ENCODE measurements around the gene ARHGAP15. TPM values are rescaled to one million over a fixed set of nuclear protein-coding genes. Genes with fewer than 3 reads are reported as not detected.

Gene ARHGAP15
- total RNA-seq, 1 donor from 2014 or later: not detected

GRCh38 chr2:143255086-143255485, 125.9 kb downstream of the ARHGAP15 start:
- H3K4me3 ChIP-seq (ENCODE audit: low read depth, low read length): no peak overlapping the region
- DNase-seq (ENCODE audit: low read depth): no peak
- TF ChIP-seq CTCF (conservative IDR thresholded peaks at IDR 0.05; ENCODE audit: low read depth, low read length): no peak

- TF ChIP-seq CTCF (conservative IDR thresholded peaks at IDR 0.05; ENCODE audit: low read depth, low read length): no peak
- no peak overlapping the region for H3K4me3 ChIP-seq (ENCODE audit: low read depth, low read length)
- no peak for DNase-seq (ENCODE audit: low read depth)
Measured at GRCh38 chr2:143255899-143256298, 126.7 kb downstream of the ARHGAP15 start.

GRCh38 chr2:143258126-143258892, 129.1 kb downstream of the ARHGAP15 start:
- no peak overlapping the region for H3K4me3 ChIP-seq (ENCODE audit: low read depth, low read length)
- TF ChIP-seq CTCF (conservative IDR thresholded peaks at IDR 0.05; ENCODE audit: low read depth, low read length): no peak
- DNase-seq (ENCODE audit: low read depth): no peak

GRCh38 chr2:143259368-143259958, 130.2 kb downstream of the ARHGAP15 start:
- TF ChIP-seq CTCF (conservative IDR thresholded peaks at IDR 0.05; ENCODE audit: low read depth, low read length): peak; percentile 88
- DNase-seq (ENCODE audit: low read depth): peak; percentile 35
- H3K4me3 ChIP-seq (ENCODE audit: low read depth, low read length): no peak overlapping the region

- TF ChIP-seq CTCF (conservative IDR thresholded peaks at IDR 0.05; ENCODE audit: low read depth, low read length): no peak
- H3K4me3 ChIP-seq (ENCODE audit: low read depth, low read length): no peak overlapping the region
- DNase-seq (ENCODE audit: low read depth): no peak
Measured at GRCh38 chr2:143261986-143262385, 132.8 kb downstream of the ARHGAP15 start.

- no peak overlapping the region for H3K4me3 ChIP-seq (ENCODE audit: low read depth, low read length)
- TF ChIP-seq CTCF (conservative IDR thresholded peaks at IDR 0.05; ENCODE audit: low read depth, low read length): no peak
- no peak for DNase-seq (ENCODE audit: low read depth)
Measured at GRCh38 chr2:143262389-143262788, 133.2 kb downstream of the ARHGAP15 start.
